HepG2 (cell line): ENCODE results near the gene IRGQ. TPM values are rescaled to one million over a fixed set of nuclear protein-coding genes. Genes with fewer than 3 reads are reported as not detected.

ENCODE experiments used
- ATAC-seq: fragments of 200-7000 bp; cut with Tn5 transposase; 3 replicates; pipeline ENCODE4 v1.9.1; 2020; ENCODE audit warnings: mild to moderate bottlenecking, moderate library complexity
- BruUV-seq: library from RNA; stranded (reverse); fragments of 400-500 nt; replicated peaks from 2 replicates; lab custom pipeline; 2021; lab: Mats Ljungman, UMichigan
- CTCF ChIA-PET: fragments of 300-600 bp; formaldehyde crosslinking; extraction: SDS; loops from one replicate; lab custom pipeline; 2021; ENCODE audit warnings: low total read pairs, inconsistent platforms, low intra/inter-chr PET ratio; lab: Yijun Ruan, JAX
- POLR2A ChIA-PET: fragments of 350-600 bp; sonication (Branson Sonifier 250); formaldehyde crosslinking; loops from one replicate; lab custom pipeline; 2020; ENCODE audit warnings: antibody characterized with exemption, inconsistent platforms; lab: Yijun Ruan, JAX
- DNase-seq: peaks from one replicate; pipeline ENCODE4 v3.0.0-alpha.2; 2015; ENCODE audit warnings: low spot score
- FAIRE-seq: peaks from 3 replicates; lab custom pipeline; 2011; peaks lifted over from hg19 to GRCh38; lab: Jason Lieb, UNC
- H2AFZ ChIP-seq: one replicate; pipeline ENCODE4 v1.6.1; 2011; ENCODE audit warnings: low read length, inconsistent platforms
- H3K27ac ChIP-seq: fragments of 300-600 bp; 3 replicates; pipeline ENCODE4 v1.8.0; 2011; ENCODE audit warnings: mixed run types, mild to moderate bottlenecking, mixed read lengths, low read length, inconsistent platforms; ENCODE audit not compliant: insufficient read depth; ENCODE audit errors: extremely low read length
- H3K27me3 ChIP-seq, 2 experiments: fragments of 200-600 bp in 1 of 2; 2 replicates in 1 of 2; 3 replicates in 1 of 2; pipeline versions ENCODE4 v1.6.0 to v1.8.0; 2011; ENCODE audit warnings: low read length in 2 of 2, mild to moderate bottlenecking in 2 of 2, moderate library complexity in 2 of 2, inconsistent platforms in 1 of 2; ENCODE audit not compliant: insufficient read depth in 2 of 2, control insufficient read depth in 1 of 2
- H3K36me3 ChIP-seq, 2 experiments: fragments of 200-600 bp in 1 of 2; replicated peaks in 1 of 2; 2 replicates in 1 of 2; 3 replicates in 1 of 2; pipeline versions ENCODE4 v1.5.1 to v1.8.0; 2011; ENCODE audit warnings: low read length in 2 of 2, inconsistent platforms in 1 of 2; ENCODE audit not compliant: insufficient read depth in 2 of 2, control insufficient read depth in 1 of 2
- H3K4me1 ChIP-seq: 2 replicates; pipeline ENCODE4 v1.5.1; 2012; ENCODE audit warnings: low read length, inconsistent platforms; ENCODE audit not compliant: insufficient read depth
- H3K4me2 ChIP-seq: 2 replicates; pipeline ENCODE4 v1.6.0; 2011; ENCODE audit warnings: low read depth, low read length, inconsistent platforms
- H3K4me3 ChIP-seq, 3 experiments: fragments of 200-600 bp in 1 of 3; sonication (generic), shearing (Covaris generic) in 1 of 3; replicated peaks in 1 of 3; 2 replicates each; pipeline ENCODE4 v1.5.1; 2011 to 2016; ENCODE audit warnings: low read length in 3 of 3, inconsistent platforms in 2 of 3, low read depth in 2 of 3, mild to moderate bottlenecking in 2 of 3, control low read depth in 1 of 3, mixed read lengths in 1 of 3; ENCODE audit not compliant: insufficient read depth in 1 of 3
- H3K79me2 ChIP-seq: one replicate; pipeline ENCODE4 v1.6.1; 2011; ENCODE audit warnings: low read length, inconsistent platforms; ENCODE audit not compliant: insufficient read depth
- H3K9ac ChIP-seq: 2 replicates; pipeline ENCODE4 v1.6.0; 2011; ENCODE audit warnings: mild to moderate bottlenecking, low read depth, low read length, inconsistent platforms; ENCODE audit not compliant: insufficient read depth
- H3K9me3 ChIP-seq: 2 replicates; pipeline ENCODE4 v1.5.1; 2012; ENCODE audit warnings: mild to moderate bottlenecking, low read length
- H4K20me1 ChIP-seq: 2 replicates; pipeline ENCODE4 v1.6.0; 2011; ENCODE audit warnings: inconsistent platforms, mild to moderate bottlenecking, low read length, moderate library complexity; ENCODE audit not compliant: insufficient read depth
- KLF16 ChIP-seq, 2 experiments: sonication (generic) in 1 of 2; formaldehyde crosslinking in 1 of 2; IDR thresholded peaks; 2 replicates each; pipeline versions ENCODE4 v1.6.1 to v1.8.0; 2016 to 2023; ENCODE audit warnings: missing genetic modification reagents in 2 of 2, missing compliant biosample characterization in 1 of 2
- PITX1 ChIP-seq: sonication (generic); formaldehyde crosslinking; IDR thresholded peaks from 2 replicates; pipeline ENCODE4 v1.5.1; 2020; ENCODE audit warnings: mild to moderate bottlenecking, missing genetic modification reagents
- POLR2AphosphoS2 ChIP-seq: IDR thresholded peaks from 2 replicates; pipeline ENCODE4 v1.6.1; 2011; ENCODE audit warnings: low read depth, low read length, improper control_type of control experiment
- XRCC5 ChIP-seq: fragments of 200-400 bp; formaldehyde crosslinking; optimal IDR thresholded peaks from 2 replicates; pipeline ENCODE3; 2017; ENCODE audit warnings: mild to moderate bottlenecking, low read length
- ZBTB20 ChIP-seq: sonication (generic); formaldehyde crosslinking; IDR thresholded peaks from 2 replicates; pipeline ENCODE4 v1.8.1; 2023; ENCODE audit warnings: missing genetic modification reagents, low read depth, mild to moderate bottlenecking, borderline replicate concordance
- ZKSCAN1 ChIP-seq: fragments of 150-350 bp; IDR thresholded peaks from 2 replicates; pipeline ENCODE4 v1.6.1; 2014; ENCODE audit warnings: low read length
- ZNF275 ChIP-seq: sonication (generic); formaldehyde crosslinking; IDR thresholded peaks from 2 replicates; pipeline ENCODE4 v1.8.0; 2022; ENCODE audit warnings: missing genetic modification reagents, mild to moderate bottlenecking, inconsistent platforms, borderline replicate concordance
- ZNF282 ChIP-seq: fragments of 450-650 bp; IDR thresholded peaks from 2 replicates; pipeline ENCODE4 v1.6.1; 2018; ENCODE audit not compliant: partially characterized antibody
- ZNF383 ChIP-seq: sonication (generic); formaldehyde crosslinking; IDR thresholded peaks from 2 replicates; pipeline ENCODE4 v1.4.0; 2020; ENCODE audit warnings: missing genetic modification reagents, mild to moderate bottlenecking, borderline replicate concordance
- ZNF460 ChIP-seq: sonication (generic); formaldehyde crosslinking; IDR thresholded peaks from 2 replicates; pipeline ENCODE4 v1.5.1; 2020; ENCODE audit warnings: missing genetic modification reagents, mild to moderate bottlenecking, borderline replicate concordance
- ZNF564 ChIP-seq: sonication (generic); formaldehyde crosslinking; IDR thresholded peaks from 2 replicates; pipeline ENCODE4 v1.8.1; 2023; ENCODE audit warnings: mild to moderate bottlenecking, missing genetic modification reagents
- whole genome bisulfite sequencing: methylation state at CpG from one replicate; pipeline ENCODE4 v1.1.6; 2017; ENCODE audit warnings: low lambda C conversion rate; 5-methylcytosine and 5-hydroxymethylcytosine counted together
- in situ Hi-C: cut with HindIII; loops from 2 replicates; pipeline ENCODE4 v1.10.0; 2017; ENCODE audit warnings: low pct_unique_long_range_greater_than_20kb; ENCODE audit not compliant: extremely low pct_ligation_motif_present
- intact Hi-C: fragments of 100-400 bp; cut with micrococcal nuclease; formaldehyde crosslinking; loops from one replicate; pipeline ENCODE4 v1.10.0; 2022; ENCODE audit not compliant: unreplicated experiment
- polyA plus RNA-seq, 8 experiments: library from polyadenylated mRNA; depleted of rRNA in 3 of 8; stranded (reverse) in 7 of 8; unstranded in 1 of 8; fragments of >200 nt; fragmentation: Illumina TruSeq in 4 of 8; extraction: Trizol in 4 of 8; gene quantifications; 2 replicates each; pipeline versions ENCODE4 v1.2.1 to v1.2.3, GENCODE V29; 2011 to 2016; ENCODE audit warnings: low read depth in 4 of 8, missing spikeins in 1 of 8, mixed read lengths in 1 of 8; ENCODE audit not compliant: insufficient read depth in 1 of 8
- total RNA-seq, 5 experiments: library from RNA; depleted of rRNA; stranded (reverse); fragments of >200 nt; fragmentation: Illumina TruSeq; extraction: Trizol; gene quantifications; 2 replicates each; pipeline ENCODE4 v1.2.3, GENCODE V29; 2016; ENCODE audit warnings: low read depth in 1 of 5
- TF ChIP-seq, protein P1 (sequence below): sonication (generic); formaldehyde crosslinking; IDR thresholded peaks from 2 replicates; pipeline ENCODE4 v1.5.1; 2020; ENCODE audit warnings: missing genetic modification reagents, mild to moderate bottlenecking, borderline replicate concordance
- TF ChIP-seq, protein P2 (sequence below): sonication (generic); formaldehyde crosslinking; IDR thresholded peaks from 2 replicates; pipeline ENCODE4 v1.8.0; 2022; ENCODE audit warnings: mild to moderate bottlenecking, missing genetic modification reagents
- TF ChIP-seq, protein P3 (sequence below): sonication (generic); formaldehyde crosslinking; IDR thresholded peaks from 2 replicates; pipeline ENCODE4 v1.8.0; 2022; ENCODE audit warnings: missing genetic modification reagents, mild to moderate bottlenecking, moderate library complexity, borderline replicate concordance

IRGQ gene
- total and polyA plus RNA-seq, 2 of the 13 experiments (the other 11 are each of a cell fraction or from before 2014, with no cell fraction given) = 11.6 to 12.4 TPM

DNA sequence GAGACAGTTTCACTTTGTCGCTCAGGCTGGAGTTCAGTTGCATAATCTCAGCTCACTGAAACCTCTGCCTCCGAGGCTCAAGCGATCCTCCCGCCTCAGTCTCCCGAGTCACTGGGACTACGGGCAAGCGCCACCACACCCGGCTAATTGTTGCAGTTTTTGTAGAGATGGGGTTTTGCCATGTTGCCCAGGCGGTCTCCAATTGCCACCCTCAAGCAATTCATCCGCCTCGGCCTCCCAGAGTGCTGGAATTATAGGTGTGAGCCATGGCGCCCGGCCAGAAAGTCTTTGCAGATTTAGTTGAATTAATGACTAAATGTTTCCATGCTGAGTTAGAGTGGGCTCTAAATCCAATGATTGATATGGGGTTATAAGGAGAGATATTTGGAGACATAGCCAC is 48.2 kb upstream of the IRGQ start:
- H3K9ac ChIP-seq = no peak overlapping the region
- no peak for TF ChIP-seq KLF16 (CRISPR knock-in tag; IDR thresholded peaks at IDR 0.05)
- no peak for TF ChIP-seq ZNF275 (CRISPR knock-in tag)
- no peak for TF ChIP-seq PITX1 (CRISPR knock-in tag)
- TF ChIP-seq, protein P1, sequence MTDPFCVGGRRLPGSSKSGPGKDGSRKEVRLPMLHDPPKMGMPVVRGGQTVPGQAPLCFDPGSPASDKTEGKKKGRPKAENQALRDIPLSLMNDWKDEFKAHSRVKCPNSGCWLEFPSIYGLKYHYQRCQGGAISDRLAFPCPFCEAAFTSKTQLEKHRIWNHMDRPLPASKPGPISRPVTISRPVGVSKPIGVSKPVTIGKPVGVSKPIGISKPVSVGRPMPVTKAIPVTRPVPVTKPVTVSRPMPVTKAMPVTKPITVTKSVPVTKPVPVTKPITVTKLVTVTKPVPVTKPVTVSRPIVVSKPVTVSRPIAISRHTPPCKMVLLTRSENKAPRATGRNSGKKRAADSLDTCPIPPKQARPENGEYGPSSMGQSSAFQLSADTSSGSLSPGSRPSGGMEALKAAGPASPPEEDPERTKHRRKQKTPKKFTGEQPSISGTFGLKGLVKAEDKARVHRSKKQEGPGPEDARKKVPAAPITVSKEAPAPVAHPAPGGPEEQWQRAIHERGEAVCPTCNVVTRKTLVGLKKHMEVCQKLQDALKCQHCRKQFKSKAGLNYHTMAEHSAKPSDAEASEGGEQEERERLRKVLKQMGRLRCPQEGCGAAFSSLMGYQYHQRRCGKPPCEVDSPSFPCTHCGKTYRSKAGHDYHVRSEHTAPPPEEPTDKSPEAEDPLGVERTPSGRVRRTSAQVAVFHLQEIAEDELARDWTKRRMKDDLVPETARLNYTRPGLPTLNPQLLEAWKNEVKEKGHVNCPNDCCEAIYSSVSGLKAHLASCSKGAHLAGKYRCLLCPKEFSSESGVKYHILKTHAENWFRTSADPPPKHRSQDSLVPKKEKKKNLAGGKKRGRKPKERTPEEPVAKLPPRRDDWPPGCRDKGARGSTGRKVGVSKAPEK = no peak
- TF ChIP-seq ZBTB20 = no peak
- TF ChIP-seq ZNF282 = no peak
- TF ChIP-seq, protein P2, sequence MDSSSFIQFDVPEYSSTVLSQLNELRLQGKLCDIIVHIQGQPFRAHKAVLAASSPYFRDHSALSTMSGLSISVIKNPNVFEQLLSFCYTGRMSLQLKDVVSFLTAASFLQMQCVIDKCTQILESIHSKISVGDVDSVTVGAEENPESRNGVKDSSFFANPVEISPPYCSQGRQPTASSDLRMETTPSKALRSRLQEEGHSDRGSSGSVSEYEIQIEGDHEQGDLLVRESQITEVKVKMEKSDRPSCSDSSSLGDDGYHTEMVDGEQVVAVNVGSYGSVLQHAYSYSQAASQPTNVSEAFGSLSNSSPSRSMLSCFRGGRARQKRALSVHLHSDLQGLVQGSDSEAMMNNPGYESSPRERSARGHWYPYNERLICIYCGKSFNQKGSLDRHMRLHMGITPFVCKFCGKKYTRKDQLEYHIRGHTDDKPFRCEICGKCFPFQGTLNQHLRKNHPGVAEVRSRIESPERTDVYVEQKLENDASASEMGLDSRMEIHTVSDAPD = no peak
- no peak for TF ChIP-seq ZNF383 (CRISPR knock-in tag)
- TF ChIP-seq, protein P3, sequence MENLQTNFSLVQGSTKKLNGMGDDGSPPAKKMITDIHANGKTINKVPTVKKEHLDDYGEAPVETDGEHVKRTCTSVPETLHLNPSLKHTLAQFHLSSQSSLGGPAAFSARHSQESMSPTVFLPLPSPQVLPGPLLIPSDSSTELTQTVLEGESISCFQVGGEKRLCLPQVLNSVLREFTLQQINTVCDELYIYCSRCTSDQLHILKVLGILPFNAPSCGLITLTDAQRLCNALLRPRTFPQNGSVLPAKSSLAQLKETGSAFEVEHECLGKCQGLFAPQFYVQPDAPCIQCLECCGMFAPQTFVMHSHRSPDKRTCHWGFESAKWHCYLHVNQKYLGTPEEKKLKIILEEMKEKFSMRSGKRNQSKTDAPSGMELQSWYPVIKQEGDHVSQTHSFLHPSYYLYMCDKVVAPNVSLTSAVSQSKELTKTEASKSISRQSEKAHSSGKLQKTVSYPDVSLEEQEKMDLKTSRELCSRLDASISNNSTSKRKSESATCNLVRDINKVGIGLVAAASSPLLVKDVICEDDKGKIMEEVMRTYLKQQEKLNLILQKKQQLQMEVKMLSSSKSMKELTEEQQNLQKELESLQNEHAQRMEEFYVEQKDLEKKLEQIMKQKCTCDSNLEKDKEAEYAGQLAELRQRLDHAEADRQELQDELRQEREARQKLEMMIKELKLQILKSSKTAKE (CRISPR knock-in tag) = no peak
- TF ChIP-seq ZNF564 = no peak
- no peak for TF ChIP-seq XRCC5
- TF ChIP-seq ZNF460 (CRISPR knock-in tag) = no peak
- no peak for TF ChIP-seq POLR2AphosphoS2
- no peak for TF ChIP-seq ZKSCAN1

More for the DNA sequence above, 48.2 kb upstream of the IRGQ start:
- in situ Hi-C loops (no loop called here), intact Hi-C loops (no loop called here)
- ATAC-seq (no peak), FAIRE-seq (no peak), DNase-seq (no peak)
- ChIA-PET POLR2A (no interaction called here), CTCF (no interaction called here)
- H2AFZ ChIP-seq = no peak overlapping the region
- no peaks in the 10 kb centered on the region for H3K27me3 ChIP-seq
- 55% methylated on average over 13 of the region's 13 CpGs for WGBS
- no peaks in the 10 kb centered on the region for H3K9me3 ChIP-seq
- H3K4me2 ChIP-seq = no peak overlapping the region
- H3K27ac ChIP-seq = no peak overlapping the region
- no peak overlapping the region for H3K4me3 ChIP-seq
- BruUV-seq = no TSS peak
- H3K4me1 ChIP-seq = peaks cover 11% of the 10 kb centered on the region
- no peaks in the 10 kb centered on the region for H4K20me1 ChIP-seq
- no peaks in the 10 kb centered on the region for H3K79me2 ChIP-seq
- H3K36me3 ChIP-seq = no peaks in the 10 kb centered on the region
